GM20431 (cell line): ENCODE results near the gene SAMD8.
"Not testable (repeated sequence)": the region's sequence is repeated elsewhere in the genome, so short reads cannot be mapped to it uniquely, and the experiment has no call there.

Experiments used
- in situ Hi-C: fragments of 300-500 bp; cut with MseI, MboI; formaldehyde crosslinking; loops from one replicate; pipeline ENCODE4 v1.15.0; 2020; ENCODE audit warnings: low sequenced_read_pairs; ENCODE audit not compliant: unreplicated experiment

Gene SAMD8

GRCh38 chr10:75104842-75105241, 6.6 kb upstream of the SAMD8 start:
- in situ Hi-C loops = no loop called here

- in situ Hi-C loops = no loop called here
Measured at GRCh38 chr10:75105576-75106197, 5.8 kb upstream of the SAMD8 start.

- in situ Hi-C loops = no loop called here
Measured at GRCh38 chr10:75106242-75106641, 5.2 kb upstream of the SAMD8 start.

GRCh38 chr10:75106891-75107290, 4.6 kb upstream of the SAMD8 start:
- in situ Hi-C loops = not testable (repeated sequence)

- in situ Hi-C loops = no loop called here
Measured at GRCh38 chr10:75107756-75108683, 3.4 kb upstream of the SAMD8 start.

- in situ Hi-C loops = no loop called here
Measured at GRCh38 chr10:75108684-75109458, 2.6 kb upstream of the SAMD8 start.

- in situ Hi-C loops = no loop called here
Measured at GRCh38 chr10:75109459-75109778, 2.0 kb upstream of the SAMD8 start.

GRCh38 chr10:75110006-75110632, 1.3 kb upstream of the SAMD8 start:
- in situ Hi-C loops = no loop called here

- in situ Hi-C loops = no loop called here
Measured at GRCh38 chr10:75111907-75112679, 637 bp downstream of the SAMD8 start.

GRCh38 chr10:75115137-75115536, 3.7 kb downstream of the SAMD8 start:
- in situ Hi-C loops = no loop called here

- in situ Hi-C loops = not testable (repeated sequence)
Measured at GRCh38 chr10:75116941-75117775, 5.7 kb downstream of the SAMD8 start.

GRCh38 chr10:75117995-75118394, 6.5 kb downstream of the SAMD8 start:
- in situ Hi-C loops = no loop called here

- in situ Hi-C loops = not testable (repeated sequence)
Measured at GRCh38 chr10:75119444-75120066, 8.1 kb downstream of the SAMD8 start.

GRCh38 chr10:75121322-75121721, 9.9 kb downstream of the SAMD8 start:
- in situ Hi-C loops = no loop called here

GRCh38 chr10:75122505-75122904, 11.0 kb downstream of the SAMD8 start:
- in situ Hi-C loops = no loop called here

- in situ Hi-C loops = no loop called here
Measured at GRCh38 chr10:75123088-75123682, 11.7 kb downstream of the SAMD8 start.

GRCh38 chr10:75126277-75126676, 14.8 kb downstream of the SAMD8 start:
- in situ Hi-C loops = no loop called here

- in situ Hi-C loops = no loop called here
Measured at GRCh38 chr10:75127471-75127870, 16.0 kb downstream of the SAMD8 start.
